ENCODE measurements around the gene DPP6.

DPP6 gene

GRCh38 chr7:154644366-154644765 lies 592.2 kb downstream of the DPP6 start:
- TF ChIP-seq CTCF (IDR thresholded peaks at IDR 0.05; ENCODE audit: low read depth, low read length): no peak
- H3K4me3 ChIP-seq (ENCODE audit: low read depth, low read length): no peak overlapping the region

- H3K4me3 ChIP-seq (ENCODE audit: low read depth, low read length): no peak overlapping the region
- TF ChIP-seq CTCF (IDR thresholded peaks at IDR 0.05; ENCODE audit: low read depth, low read length): no peak
These were observed 594.2 kb downstream of the DPP6 start for GRCh38 chr7:154646126-154647013.

- no peak for TF ChIP-seq CTCF (IDR thresholded peaks at IDR 0.05; ENCODE audit: low read depth, low read length)
- H3K4me3 ChIP-seq (ENCODE audit: low read depth, low read length): no peak overlapping the region
These were observed 595.4 kb downstream of the DPP6 start for GRCh38 chr7:154647625-154648024.

- no peak overlapping the region for H3K4me3 ChIP-seq (ENCODE audit: low read depth, low read length)
- no peak for TF ChIP-seq CTCF (IDR thresholded peaks at IDR 0.05; ENCODE audit: low read depth, low read length)
These were observed 596.8 kb downstream of the DPP6 start for GRCh38 chr7:154649015-154649414.

GRCh38 chr7:154649434-154649833 lies 597.2 kb downstream of the DPP6 start:
- TF ChIP-seq CTCF (IDR thresholded peaks at IDR 0.05; ENCODE audit: low read depth, low read length): no peak
- no peak overlapping the region for H3K4me3 ChIP-seq (ENCODE audit: low read depth, low read length)

GRCh38 chr7:154650275-154650674 lies 598.1 kb downstream of the DPP6 start:
- H3K4me3 ChIP-seq (ENCODE audit: low read depth, low read length): no peak overlapping the region
- TF ChIP-seq CTCF (IDR thresholded peaks at IDR 0.05; ENCODE audit: low read depth, low read length): no peak

GRCh38 chr7:154651501-154651900 lies 599.3 kb downstream of the DPP6 start:
- no peak for TF ChIP-seq CTCF (IDR thresholded peaks at IDR 0.05; ENCODE audit: low read depth, low read length)
- no peak overlapping the region for H3K4me3 ChIP-seq (ENCODE audit: low read depth, low read length)
